Upper lobe of left lung (tissue), 6 donors: ENCODE results near the gene BCAS3. TPM values are rescaled to one million over a fixed set of nuclear protein-coding genes. Genes with fewer than 3 reads are reported as not detected.

Source experiments
- ATAC-seq, 2 donors: fragments of 200-7000 bp; cut with Tn5 transposase; one replicate each; pipeline ENCODE4 v1.9.1; 2022; ENCODE audit warnings: mild to moderate bottlenecking in 2 of 2, moderate library complexity in 2 of 2; ENCODE audit not compliant: low FRiP score in 2 of 2
- DNase-seq, 2 donors: peaks; one replicate each; pipeline ENCODE4 v3.0.0-alpha.2; 2019 to 2020
- H3K27ac ChIP-seq, 4 donors: fragments of 200-600 bp; sonication (generic); one replicate each; pipeline ENCODE4 v1.5.1; 2016 to 2019
- H3K27me3 ChIP-seq, 4 donors: fragments of 200-600 bp; sonication (generic); one replicate each; pipeline ENCODE4 v1.5.1; 2017 to 2019
- H3K36me3 ChIP-seq, 4 donors: fragments of 200-600 bp; sonication (generic); one replicate each; pipeline ENCODE4 v1.5.1; 2016 to 2019
- H3K4me1 ChIP-seq, 4 donors: fragments of 200-600 bp; sonication (generic); one replicate each; pipeline ENCODE4 v1.5.1; 2018 to 2019
- H3K4me3 ChIP-seq, 4 donors: fragments of 200-600 bp; sonication (generic); one replicate each; pipeline ENCODE4 v1.5.1; 2017 to 2019; ENCODE audit warnings: mild to moderate bottlenecking in 2 of 4, moderate library complexity in 1 of 4
- H3K9me3 ChIP-seq, 4 donors: fragments of 200-600 bp; sonication (generic); one replicate each; pipeline ENCODE4 v1.5.1; 2018 to 2019
- EP300 ChIP-seq, 4 donors: sonication (generic); formaldehyde crosslinking; IDR thresholded peaks; one replicate each; pipeline ENCODE4 v1.5.1; 2017; ENCODE audit warnings: antibody characterized with exemption in 4 of 4, control low read depth in 2 of 4
- POLR2A ChIP-seq, 4 donors: fragments of 450-650 bp; IDR thresholded peaks; one replicate each; pipeline ENCODE4 v1.5.1; 2016 to 2017; ENCODE audit warnings: antibody characterized with exemption in 4 of 4, mild to moderate bottlenecking in 2 of 4
- POLR2AphosphoS5 ChIP-seq, 2 donors: sonication (generic); formaldehyde crosslinking; IDR thresholded peaks; one replicate each; pipeline ENCODE4 v1.5.1; 2017; ENCODE audit warnings: antibody characterized with exemption in 2 of 2
- WGBS, 2 donors: methylation state at CpG; one replicate each; pipeline ENCODE4 v1.1.5; 2017 to 2018; 5-methylcytosine and 5-hydroxymethylcytosine counted together
- total RNA-seq, 6 donors: library from RNA; depleted of rRNA in 4 of 6; stranded (reverse); fragments of >200 nt in 4 of 6; gene quantifications; one replicate each; pipeline versions ENCODE4 v1.1.0 to v1.2.1, GENCODE V29; 2016 to 2021
- TF ChIP-seq, protein P1 (sequence below), 6 experiments: fragments of 450-650 bp in 4 of 6; fragments of 200-600 bp in 2 of 6; sonication (generic) in 2 of 6; IDR thresholded peaks; one replicate each; pipeline ENCODE4 v1.5.1; 2016 to 2019; ENCODE audit warnings: antibody characterized with exemption in 6 of 6
- donor health status: DM: no; HTN: no; CAD: no; lungs with moderate emphysema.
- donor health status: DM: no; HTN: yes; CAD: no; lungs with severe emphysema.

Gene BCAS3
- total RNA-seq, 6 donors from 2014 or later = 20.1 to 111 (median 37.0) TPM

DNA sequence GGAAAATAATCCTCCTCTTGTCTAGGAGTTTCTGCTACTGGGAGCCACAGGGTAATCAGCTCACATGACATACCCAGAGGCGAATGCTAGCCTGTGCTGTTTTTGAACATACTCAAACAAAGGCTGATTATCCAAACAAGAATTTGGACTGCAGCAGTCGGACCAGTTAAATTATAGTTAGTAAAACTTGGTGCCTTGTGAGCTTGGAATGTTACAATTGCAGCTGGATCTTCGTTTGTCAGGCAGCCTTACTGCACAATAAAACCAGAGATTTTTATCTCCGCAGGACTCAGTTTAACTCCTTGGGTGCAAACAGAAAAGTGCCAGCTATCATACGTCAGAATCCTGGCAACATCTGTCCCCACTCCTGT, 558.2 kb downstream of the BCAS3 start:
- no peak overlapping the region for H3K27ac ChIP-seq
- no peaks in the 10 kb centered on the region for H3K27me3 ChIP-seq
- TF ChIP-seq POLR2A (IDR thresholded peaks at IDR 0.05) (no peak), POLR2AphosphoS5 (IDR thresholded peaks at IDR 0.05) (no peak), EP300 (IDR thresholded peaks at IDR 0.05) (no peak)
- TF ChIP-seq, protein P1, sequence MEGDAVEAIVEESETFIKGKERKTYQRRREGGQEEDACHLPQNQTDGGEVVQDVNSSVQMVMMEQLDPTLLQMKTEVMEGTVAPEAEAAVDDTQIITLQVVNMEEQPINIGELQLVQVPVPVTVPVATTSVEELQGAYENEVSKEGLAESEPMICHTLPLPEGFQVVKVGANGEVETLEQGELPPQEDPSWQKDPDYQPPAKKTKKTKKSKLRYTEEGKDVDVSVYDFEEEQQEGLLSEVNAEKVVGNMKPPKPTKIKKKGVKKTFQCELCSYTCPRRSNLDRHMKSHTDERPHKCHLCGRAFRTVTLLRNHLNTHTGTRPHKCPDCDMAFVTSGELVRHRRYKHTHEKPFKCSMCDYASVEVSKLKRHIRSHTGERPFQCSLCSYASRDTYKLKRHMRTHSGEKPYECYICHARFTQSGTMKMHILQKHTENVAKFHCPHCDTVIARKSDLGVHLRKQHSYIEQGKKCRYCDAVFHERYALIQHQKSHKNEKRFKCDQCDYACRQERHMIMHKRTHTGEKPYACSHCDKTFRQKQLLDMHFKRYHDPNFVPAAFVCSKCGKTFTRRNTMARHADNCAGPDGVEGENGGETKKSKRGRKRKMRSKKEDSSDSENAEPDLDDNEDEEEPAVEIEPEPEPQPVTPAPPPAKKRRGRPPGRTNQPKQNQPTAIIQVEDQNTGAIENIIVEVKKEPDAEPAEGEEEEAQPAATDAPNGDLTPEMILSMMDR (IDR thresholded peaks at IDR 0.05) = no peak
- no peaks in the 10 kb centered on the region for H3K36me3 ChIP-seq
- H3K4me3 ChIP-seq = no peak overlapping the region
- peaks cover 9 to 21% (median 16%) of the 10 kb centered on the region in 4 donors for H3K4me1 ChIP-seq
- peak in 1 of 2 donors; percentile 57 for ATAC-seq
- no peaks in the 10 kb centered on the region for H3K9me3 ChIP-seq
- 52 to 57% methylated on average over 5 of the region's 5 CpGs for WGBS, 2 donors
- no peak for DNase-seq

GRCh38 chr17:61237275-61237674, 559.6 kb downstream of the BCAS3 start:
- H3K27ac ChIP-seq = no peak overlapping the region
- TF ChIP-seq, protein P1 (IDR thresholded peaks at IDR 0.05) = no peak
- TF ChIP-seq POLR2AphosphoS5 (IDR thresholded peaks at IDR 0.05) (no peak), EP300 (IDR thresholded peaks at IDR 0.05) (no peak), POLR2A (IDR thresholded peaks at IDR 0.05) (no peak)
- H3K9me3 ChIP-seq = no peaks in the 10 kb centered on the region
- H3K4me3 ChIP-seq = no peak overlapping the region
- ATAC-seq (no peak), DNase-seq (no peak)
- no peaks in the 10 kb centered on the region for H3K27me3 ChIP-seq
- 94 to 95% methylated on average over 7 of the region's 7 CpGs for WGBS, 2 donors
- peaks cover 9 to 21% (median 16%) of the 10 kb centered on the region in 4 donors for H3K4me1 ChIP-seq
- no peaks in the 10 kb centered on the region for H3K36me3 ChIP-seq

DNA sequence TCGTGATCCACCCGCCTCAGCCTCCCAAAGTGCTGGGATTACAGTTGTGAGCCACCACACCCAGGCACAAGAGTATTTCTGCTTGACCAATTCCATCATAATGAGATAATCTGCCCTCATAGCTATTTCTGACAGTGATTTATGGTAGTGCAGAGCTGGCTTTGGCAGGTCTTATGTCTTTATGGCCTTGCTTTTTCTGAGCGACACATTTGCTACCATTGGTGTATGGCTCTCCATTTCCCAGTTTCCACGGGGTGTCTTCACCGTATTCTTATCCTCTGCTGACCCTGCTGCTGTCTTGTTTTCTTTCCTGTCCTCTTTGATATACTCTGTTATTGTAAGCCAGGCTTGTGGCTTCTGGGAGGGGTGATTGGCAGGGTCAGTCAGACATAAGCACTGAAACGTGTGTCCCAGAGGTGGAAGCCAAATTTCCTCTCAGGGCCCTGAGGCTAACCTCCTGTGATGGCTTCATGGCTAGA, 560.8 kb downstream of the BCAS3 start:
- ATAC-seq (no peak), DNase-seq (no peak)
- no peak overlapping the region for H3K4me3 ChIP-seq
- no peaks in the 10 kb centered on the region for H3K9me3 ChIP-seq
- H3K27me3 ChIP-seq = no peaks in the 10 kb centered on the region
- WGBS, 2 donors = 69 to 71% methylated on average over 6 of the region's 6 CpGs
- H3K36me3 ChIP-seq = no peaks in the 10 kb centered on the region
- peaks cover 9 to 21% (median 16%) of the 10 kb centered on the region in 4 donors for H3K4me1 ChIP-seq
- TF ChIP-seq POLR2AphosphoS5 (IDR thresholded peaks at IDR 0.05) (no peak), POLR2A (IDR thresholded peaks at IDR 0.05) (no peak), EP300 (IDR thresholded peaks at IDR 0.05) (no peak)
- TF ChIP-seq, protein P1 (IDR thresholded peaks at IDR 0.05) = no peak
- H3K27ac ChIP-seq = peak overlapping the region in 1 of 4 donors; percentile 16

DNA sequence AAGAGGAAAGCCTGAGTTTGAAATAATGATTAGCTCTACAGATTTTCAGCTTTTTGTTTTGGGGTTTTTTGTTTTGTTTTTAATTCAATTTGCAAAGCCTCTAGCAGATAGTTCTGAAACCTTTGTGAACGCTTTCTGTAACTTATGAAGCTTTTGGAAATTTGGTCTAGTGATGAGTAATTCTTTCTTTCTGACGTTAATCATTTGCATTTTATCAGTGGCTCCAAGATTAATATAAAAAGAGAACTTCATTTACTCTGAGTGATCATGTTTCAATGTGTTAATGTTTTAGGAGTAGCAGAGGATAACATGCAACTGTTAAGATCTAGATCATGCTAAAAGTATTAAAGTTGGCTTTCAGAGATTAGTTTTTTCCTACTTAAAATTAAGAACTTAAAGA, 561.7 kb downstream of the BCAS3 start:
- peaks cover 5 to 16% (median 14%) of the 10 kb centered on the region in 4 donors for H3K4me1 ChIP-seq
- no peaks in the 10 kb centered on the region for H3K9me3 ChIP-seq
- ATAC-seq (no peak), DNase-seq (no peak)
- 70 to 72% methylated on average over 2 of the region's 2 CpGs for WGBS, 2 donors
- no peaks in the 10 kb centered on the region for H3K36me3 ChIP-seq
- no peak overlapping the region for H3K27ac ChIP-seq
- no peak for TF ChIP-seq EP300 (IDR thresholded peaks at IDR 0.05)
- no peaks in the 10 kb centered on the region for H3K27me3 ChIP-seq
- no peak overlapping the region for H3K4me3 ChIP-seq

- H3K36me3 ChIP-seq = no peaks in the 10 kb centered on the region
- H3K27me3 ChIP-seq = no peaks in the 10 kb centered on the region
- TF ChIP-seq EP300 (IDR thresholded peaks at IDR 0.05) (no peak), POLR2AphosphoS5 (IDR thresholded peaks at IDR 0.05) (no peak), POLR2A (IDR thresholded peaks at IDR 0.05) (no peak)
- TF ChIP-seq, protein P1 (IDR thresholded peaks at IDR 0.05) = no peak
- no peak for ATAC-seq
- no peaks in the 10 kb centered on the region for H3K9me3 ChIP-seq
- no peak overlapping the region for H3K27ac ChIP-seq
- peaks cover 3 to 14% (median 11%) of the 10 kb centered on the region in 4 donors for H3K4me1 ChIP-seq
- no peak overlapping the region for H3K4me3 ChIP-seq
- DNase-seq = no peak
- 82 to 90% methylated on average over 1 of the region's 1 CpG for WGBS, 2 donors
Observed at GRCh38 chr17:61239953-61240352, 562.3 kb downstream of the BCAS3 start.
